Activated naive CD4-positive, alpha-beta T cell treated with anti-CD3 and anti-CD28 coated beads, Interleukin-2, amount 50 U/mL, for 72 hours (primary cell): Measurements from ENCODE around the gene PRR29. TPM values are rescaled to one million over a fixed set of nuclear protein-coding genes. Genes with fewer than 3 reads are reported as not detected.
"Not testable (repeated sequence)": the region's sequence is repeated elsewhere in the genome, so short reads cannot be mapped to it uniquely, and the experiment has no call there.

ENCODE experiments used
- ATAC-seq, 2 donors: fragments of 150-1000 bp; cut with Tn5 transposase; 2 replicates each; pipeline ENCODE4 v1.10.0; 2021; ENCODE audit warnings: mild to moderate bottlenecking in 2 of 2, moderate library complexity in 2 of 2
- DNase-seq, 2 donors: peaks; one replicate each; pipeline ENCODE4 v3.0.0; 2021 to 2022; ENCODE audit warnings: low spot score in 2 of 2
- H3K27ac Mint-ChIP-seq, 2 donors: one replicate each; pipeline ENCODE4 v1.8.0; 2022; ENCODE audit warnings: mild to moderate bottlenecking in 2 of 2, mixed read lengths in 2 of 2
- H3K36me3 Mint-ChIP-seq, 2 donors: one replicate each; pipeline ENCODE4 v1.8.0; 2022; ENCODE audit warnings: mixed read lengths in 2 of 2
- H3K9me3 Mint-ChIP-seq, 2 donors: one replicate each; pipeline ENCODE4 v1.8.0; 2022; ENCODE audit warnings: mixed read lengths in 2 of 2
- total RNA-seq, 2 donors: library from RNA; stranded (reverse); gene quantifications; one replicate each; pipeline ENCODE4 v1.2.3, GENCODE V29; 2022

PRR29 gene
- total RNA-seq, 2 donors from 2014 or later: 0.86 to 1.8 TPM

- Mint-ChIP-seq H3K9me3 (no peaks in the 10 kb centered on the region), H3K27ac (peak overlapping the region in 1 of 2 donors; percentile 44), H3K36me3 (no peaks in the 10 kb centered on the region)
- DNase-seq (peak in 1 of 2 donors; percentile 50), ATAC-seq (no peak)
These were observed 3.8 kb downstream of the PRR29 start for GRCh38 chr17:64001763-64002529.

- Mint-ChIP-seq H3K9me3 (no peaks in the 10 kb centered on the region), H3K36me3 (no peaks in the 10 kb centered on the region), H3K27ac (peak overlapping the region in 1 of 2 donors; percentile 81)
- no peak for ATAC-seq
- peak in 1 of 2 donors; percentile 46 for DNase-seq
These were observed 4.7 kb downstream of the PRR29 start for GRCh38 chr17:64002658-64003525.

GRCh38 chr17:64003526-64004121 is 5.5 kb downstream of the PRR29 start:
- no peak for ATAC-seq
- peak in 1 of 2 donors; percentile 52 for DNase-seq
- Mint-ChIP-seq H3K9me3 (no peaks in the 10 kb centered on the region), H3K27ac (peak overlapping the region in 1 of 2 donors; percentile 81), H3K36me3 (no peaks in the 10 kb centered on the region)

GRCh38 chr17:64004218-64004770 is 6.1 kb downstream of the PRR29 start:
- ATAC-seq (no peak), DNase-seq (peak in 1 of 2 donors; percentile 7)
- H3K27ac Mint-ChIP-seq: peak overlapping the region; percentile 72 to 81
- H3K9me3 Mint-ChIP-seq: no peaks in the 10 kb centered on the region
- H3K36me3 Mint-ChIP-seq: no peaks in the 10 kb centered on the region

- no peaks in the 10 kb centered on the region for H3K9me3 Mint-ChIP-seq
- DNase-seq: peak in 1 of 2 donors; percentile 43
- H3K27ac Mint-ChIP-seq: peak overlapping the region; percentile 44 to 81
These were observed 7.0 kb downstream of the PRR29 start for GRCh38 chr17:64004903-64005733.

GRCh38 chr17:64005734-64006167 is 7.6 kb downstream of the PRR29 start:
- DNase-seq: peak in 1 of 2 donors; percentile 23
- H3K9me3 Mint-ChIP-seq: no peaks in the 10 kb centered on the region
- peak overlapping the region in 1 of 2 donors; percentile 81 for H3K27ac Mint-ChIP-seq
- peaks cover 0 to 9% of the 10 kb centered on the region in 2 donors for H3K36me3 Mint-ChIP-seq
- ATAC-seq: no peak

More at GRCh38 chr17:64004903-64005733, 7.0 kb downstream of the PRR29 start:
- no peak for ATAC-seq
- H3K36me3 Mint-ChIP-seq: peaks cover 0 to 5% of the 10 kb centered on the region in 2 donors

GRCh38 chr17:64006361-64007088 is 8.4 kb downstream of the PRR29 start:
- no peak for ATAC-seq
- peak in 1 of 2 donors; percentile 45 for DNase-seq
- Mint-ChIP-seq H3K27ac (peak overlapping the region in 1 of 2 donors; percentile 81), H3K36me3 (peaks cover 0 to 14% of the 10 kb centered on the region in 2 donors), H3K9me3 (no peaks in the 10 kb centered on the region)

GRCh38 chr17:64007089-64007837 is 9.1 kb downstream of the PRR29 start:
- DNase-seq: peak in 1 of 2 donors; percentile 31
- H3K36me3 Mint-ChIP-seq: peaks cover 0 to 20% of the 10 kb centered on the region in 2 donors
- ATAC-seq: not testable (repeated sequence)

GRCh38 chr17:64007838-64008282 is 9.7 kb downstream of the PRR29 start:
- Mint-ChIP-seq H3K9me3 (no peaks in the 10 kb centered on the region), H3K27ac (peak overlapping the region; percentile 36 to 81), H3K36me3 (peaks cover 0 to 20% of the 10 kb centered on the region in 2 donors)
- ATAC-seq: no peak
- DNase-seq: peak in 1 of 2 donors; percentile 44

More at GRCh38 chr17:64007089-64007837, 9.1 kb downstream of the PRR29 start:
- not testable (repeated sequence) for H3K9me3 Mint-ChIP-seq
- H3K27ac Mint-ChIP-seq: peak overlapping the region; percentile 36 to 81

GRCh38 chr17:64008346-64008745 is 10.2 kb downstream of the PRR29 start:
- Mint-ChIP-seq H3K27ac (peak overlapping the region; percentile 36 to 37), H3K9me3 (no peaks in the 10 kb centered on the region), H3K36me3 (peaks cover 0 to 20% of the 10 kb centered on the region in 2 donors)

GRCh38 chr17:64008830-64009229 is 10.7 kb downstream of the PRR29 start:
- Mint-ChIP-seq H3K36me3 (peaks cover 0 to 20% of the 10 kb centered on the region in 2 donors), H3K9me3 (no peaks in the 10 kb centered on the region), H3K27ac (peak overlapping the region in 1 of 2 donors; percentile 37)
- DNase-seq: no peak
- ATAC-seq: no peak

More at GRCh38 chr17:64008346-64008745, 10.2 kb downstream of the PRR29 start:
- ATAC-seq (no peak), DNase-seq (no peak)

GRCh38 chr17:64009571-64010402 is 11.6 kb downstream of the PRR29 start:
- ATAC-seq (peak in 1 of 2 donors; percentile 24), DNase-seq (peak in 1 of 2 donors; percentile 40)
- H3K36me3 Mint-ChIP-seq: peaks cover 0 to 20% of the 10 kb centered on the region in 2 donors
- H3K27ac Mint-ChIP-seq: peak overlapping the region; percentile 37 to 79
- no peaks in the 10 kb centered on the region for H3K9me3 Mint-ChIP-seq

- ATAC-seq: no peak
- H3K27ac Mint-ChIP-seq: peak overlapping the region; percentile 91 to 98
These were observed 17.3 kb downstream of the PRR29 start for GRCh38 chr17:64015447-64015846.

More at GRCh38 chr17:64015447-64015846, 17.3 kb downstream of the PRR29 start:
- peak in 1 of 2 donors; percentile 35 for DNase-seq
- Mint-ChIP-seq H3K9me3 (no peaks in the 10 kb centered on the region), H3K36me3 (peaks cover 0 to 18% of the 10 kb centered on the region in 2 donors)
